GM23248 (cell line): Measurements from ENCODE around the gene MYBPH.

Experiments used
- EZH2 ChIP-seq: fragments of 200-600 bp; sonication (generic); IDR thresholded peaks from 2 replicates; pipeline ENCODE4 v1.6.1; 2018; ENCODE audit warnings: antibody characterized with exemption, mild to moderate bottlenecking; ENCODE audit not compliant: insufficient read depth, poor library complexity, severe bottlenecking
- EZH2phosphoT487 ChIP-seq: fragments of 200-600 bp; sonication (generic); IDR thresholded peaks from 2 replicates; pipeline ENCODE4 v1.6.1; 2018; ENCODE audit warnings: antibody characterized with exemption, moderate library complexity, mild to moderate bottlenecking, low read depth; ENCODE audit not compliant: insufficient read depth

DNA sequence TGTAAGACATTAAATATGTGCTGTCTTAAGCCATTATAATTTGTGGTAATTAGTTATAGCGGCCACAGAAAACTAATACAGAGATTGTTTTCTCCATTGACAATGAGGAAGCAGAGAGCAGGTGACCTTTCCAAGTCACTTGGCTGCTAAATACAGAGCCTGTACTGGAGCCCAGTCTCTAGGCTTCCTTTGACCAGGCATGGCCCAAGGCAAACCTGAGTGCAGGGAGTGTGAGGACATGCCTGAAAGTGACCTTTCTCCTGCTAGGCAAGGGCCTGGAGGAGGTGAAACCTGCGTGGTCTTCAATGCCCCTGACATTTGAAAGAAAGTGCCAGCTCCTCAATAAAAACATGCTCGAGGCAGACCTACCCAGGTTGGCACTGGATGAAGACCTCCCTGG lies 23.4 kb upstream of the MYBPH start:
- TF ChIP-seq EZH2 = no peak
- TF ChIP-seq EZH2phosphoT487 = no peak
